ENCODE data around the gene SRSF7. TPM values are rescaled to one million over a fixed set of nuclear protein-coding genes. Genes with fewer than 3 reads are reported as not detected.
A peak's percentile ranks its signal among the peaks of the same experiment; 100 is the strongest.

SRSF7 gene
- total and polyA plus RNA-seq, 9 of the 15 experiments (the other 6 are each of a cell fraction or from before 2014, with no cell fraction given): 219 to 726 (median 375) TPM

DNA sequence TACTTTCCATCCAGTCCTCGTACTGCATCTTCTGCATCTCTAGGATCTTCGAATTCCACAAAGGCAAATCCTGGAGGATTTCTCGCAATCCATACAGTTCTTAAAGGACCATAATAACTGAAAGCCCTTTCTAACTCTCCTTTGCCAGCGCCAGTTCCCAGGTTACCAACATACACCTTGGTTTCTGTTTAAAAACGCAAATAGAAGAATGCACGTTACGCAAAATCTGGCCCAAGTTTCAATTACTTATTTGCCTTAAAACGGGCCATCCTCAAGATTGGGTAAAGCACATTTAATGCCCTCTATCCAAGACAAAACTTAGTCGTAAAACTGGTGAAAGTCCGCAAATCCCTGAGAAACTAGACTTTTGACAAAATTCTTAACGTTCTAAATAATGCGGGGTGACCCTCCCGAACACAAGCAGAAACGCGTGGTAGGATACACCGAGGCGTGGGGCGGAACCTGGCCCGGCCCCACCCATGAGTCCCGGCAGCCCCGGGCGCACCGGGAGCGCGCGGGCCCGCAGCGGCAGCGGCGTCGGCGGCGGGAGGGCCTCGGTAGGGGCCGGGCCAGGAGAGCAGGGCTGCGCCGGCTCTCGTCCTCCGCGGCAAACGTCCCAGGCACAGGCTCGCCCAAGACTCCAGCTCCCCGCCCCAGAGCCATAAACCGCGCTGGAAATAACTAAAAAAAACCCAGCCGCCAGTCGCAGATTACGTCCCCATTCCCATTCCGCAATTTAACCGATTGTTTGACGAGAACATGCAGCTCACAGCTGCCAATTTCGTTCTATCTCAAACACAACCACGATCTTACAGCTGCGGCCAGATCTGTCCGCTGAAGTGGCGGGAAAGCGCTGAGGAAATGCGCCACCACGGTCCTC is 910 bp downstream of the SRSF7 start (continued):
- TF ChIP-seq, protein P1, sequence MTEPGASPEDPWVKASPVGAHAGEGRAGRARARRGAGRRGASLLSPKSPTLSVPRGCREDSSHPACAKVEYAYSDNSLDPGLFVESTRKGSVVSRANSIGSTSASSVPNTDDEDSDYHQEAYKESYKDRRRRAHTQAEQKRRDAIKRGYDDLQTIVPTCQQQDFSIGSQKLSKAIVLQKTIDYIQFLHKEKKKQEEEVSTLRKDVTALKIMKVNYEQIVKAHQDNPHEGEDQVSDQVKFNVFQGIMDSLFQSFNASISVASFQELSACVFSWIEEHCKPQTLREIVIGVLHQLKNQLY (CRISPR knock-in tag; conservative IDR thresholded peaks at IDR 0.05): 0 out of 4 replicates have a peak, but pooled peaks of 1 of the 2 experiments have one; percentile 43
- 0 out of 2 replicates have a peak, but pooled peaks have one; percentile 33 for TF ChIP-seq ELF4 (CRISPR knock-in tag; IDR thresholded peaks at IDR 0.05)
- TF ChIP-seq, protein P2, sequence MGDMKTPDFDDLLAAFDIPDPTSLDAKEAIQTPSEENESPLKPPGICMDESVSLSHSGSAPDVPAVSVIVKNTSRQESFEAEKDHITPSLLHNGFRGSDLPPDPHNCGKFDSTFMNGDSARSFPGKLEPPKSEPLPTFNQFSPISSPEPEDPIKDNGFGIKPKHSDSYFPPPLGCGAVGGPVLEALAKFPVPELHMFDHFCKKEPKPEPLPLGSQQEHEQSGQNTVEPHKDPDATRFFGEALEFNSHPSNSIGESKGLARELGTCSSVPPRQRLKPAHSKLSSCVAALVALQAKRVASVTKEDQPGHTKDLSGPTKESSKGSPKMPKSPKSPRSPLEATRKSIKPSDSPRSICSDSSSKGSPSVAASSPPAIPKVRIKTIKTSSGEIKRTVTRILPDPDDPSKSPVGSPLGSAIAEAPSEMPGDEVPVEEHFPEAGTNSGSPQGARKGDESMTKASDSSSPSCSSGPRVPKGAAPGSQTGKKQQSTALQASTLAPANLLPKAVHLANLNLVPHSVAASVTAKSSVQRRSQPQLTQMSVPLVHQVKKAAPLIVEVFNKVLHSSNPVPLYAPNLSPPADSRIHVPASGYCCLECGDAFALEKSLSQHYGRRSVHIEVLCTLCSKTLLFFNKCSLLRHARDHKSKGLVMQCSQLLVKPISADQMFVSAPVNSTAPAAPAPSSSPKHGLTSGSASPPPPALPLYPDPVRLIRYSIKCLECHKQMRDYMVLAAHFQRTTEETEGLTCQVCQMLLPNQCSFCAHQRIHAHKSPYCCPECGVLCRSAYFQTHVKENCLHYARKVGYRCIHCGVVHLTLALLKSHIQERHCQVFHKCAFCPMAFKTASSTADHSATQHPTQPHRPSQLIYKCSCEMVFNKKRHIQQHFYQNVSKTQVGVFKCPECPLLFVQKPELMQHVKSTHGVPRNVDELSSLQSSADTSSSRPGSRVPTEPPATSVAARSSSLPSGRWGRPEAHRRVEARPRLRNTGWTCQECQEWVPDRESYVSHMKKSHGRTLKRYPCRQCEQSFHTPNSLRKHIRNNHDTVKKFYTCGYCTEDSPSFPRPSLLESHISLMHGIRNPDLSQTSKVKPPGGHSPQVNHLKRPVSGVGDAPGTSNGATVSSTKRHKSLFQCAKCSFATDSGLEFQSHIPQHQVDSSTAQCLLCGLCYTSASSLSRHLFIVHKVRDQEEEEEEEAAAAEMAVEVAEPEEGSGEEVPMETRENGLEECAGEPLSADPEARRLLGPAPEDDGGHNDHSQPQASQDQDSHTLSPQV (IDR thresholded peaks at IDR 0.05): 0 out of 2 replicates have a peak, but pooled peaks have one; percentile 29
- TF ChIP-seq TCFL5 (CRISPR knock-in tag; conservative IDR thresholded peaks at IDR 0.05): no peak
- TF ChIP-seq SMC3 (conservative IDR thresholded peaks at IDR 0.05; ENCODE audit: insufficient read depth, low read depth, low read length): no peak
- no peak for TF ChIP-seq ZNF717 (CRISPR knock-in tag; IDR thresholded peaks at IDR 0.05)
- no peak for TF ChIP-seq SP1 (CRISPR knock-in tag; IDR thresholded peaks at IDR 0.05)
- no peak for TF ChIP-seq ARID1B (IDR thresholded peaks at IDR 0.05)
- no peak for TF ChIP-seq SMARCB1 (IDR thresholded peaks at IDR 0.05; ENCODE audit: insufficient read length, low read depth)
- TF ChIP-seq SETDB1 (IDR thresholded peaks at IDR 0.05; ENCODE audit: low read length): no peak
- TF ChIP-seq, protein P3, sequence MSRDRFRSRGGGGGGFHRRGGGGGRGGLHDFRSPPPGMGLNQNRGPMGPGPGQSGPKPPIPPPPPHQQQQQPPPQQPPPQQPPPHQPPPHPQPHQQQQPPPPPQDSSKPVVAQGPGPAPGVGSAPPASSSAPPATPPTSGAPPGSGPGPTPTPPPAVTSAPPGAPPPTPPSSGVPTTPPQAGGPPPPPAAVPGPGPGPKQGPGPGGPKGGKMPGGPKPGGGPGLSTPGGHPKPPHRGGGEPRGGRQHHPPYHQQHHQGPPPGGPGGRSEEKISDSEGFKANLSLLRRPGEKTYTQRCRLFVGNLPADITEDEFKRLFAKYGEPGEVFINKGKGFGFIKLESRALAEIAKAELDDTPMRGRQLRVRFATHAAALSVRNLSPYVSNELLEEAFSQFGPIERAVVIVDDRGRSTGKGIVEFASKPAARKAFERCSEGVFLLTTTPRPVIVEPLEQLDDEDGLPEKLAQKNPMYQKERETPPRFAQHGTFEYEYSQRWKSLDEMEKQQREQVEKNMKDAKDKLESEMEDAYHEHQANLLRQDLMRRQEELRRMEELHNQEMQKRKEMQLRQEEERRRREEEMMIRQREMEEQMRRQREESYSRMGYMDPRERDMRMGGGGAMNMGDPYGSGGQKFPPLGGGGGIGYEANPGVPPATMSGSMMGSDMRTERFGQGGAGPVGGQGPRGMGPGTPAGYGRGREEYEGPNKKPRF (IDR thresholded peaks at IDR 0.05; ENCODE audit: low read depth, low read length): no peak; the same call in 1 of the 2 replicates
- TF ChIP-seq ERF (CRISPR knock-in tag; IDR thresholded peaks at IDR 0.05): 0 out of 2 replicates have a peak, but pooled peaks have one; percentile 69
- TF ChIP-seq, protein P4, sequence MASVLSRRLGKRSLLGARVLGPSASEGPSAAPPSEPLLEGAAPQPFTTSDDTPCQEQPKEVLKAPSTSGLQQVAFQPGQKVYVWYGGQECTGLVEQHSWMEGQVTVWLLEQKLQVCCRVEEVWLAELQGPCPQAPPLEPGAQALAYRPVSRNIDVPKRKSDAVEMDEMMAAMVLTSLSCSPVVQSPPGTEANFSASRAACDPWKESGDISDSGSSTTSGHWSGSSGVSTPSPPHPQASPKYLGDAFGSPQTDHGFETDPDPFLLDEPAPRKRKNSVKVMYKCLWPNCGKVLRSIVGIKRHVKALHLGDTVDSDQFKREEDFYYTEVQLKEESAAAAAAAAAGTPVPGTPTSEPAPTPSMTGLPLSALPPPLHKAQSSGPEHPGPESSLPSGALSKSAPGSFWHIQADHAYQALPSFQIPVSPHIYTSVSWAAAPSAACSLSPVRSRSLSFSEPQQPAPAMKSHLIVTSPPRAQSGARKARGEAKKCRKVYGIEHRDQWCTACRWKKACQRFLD (CRISPR knock-in tag; IDR thresholded peaks at IDR 0.05): no peak; the same call in 1 of the 2 replicates
- no peak for TF ChIP-seq BRF1 (IDR thresholded peaks at IDR 0.05; ENCODE audit: borderline replicate concordance, extremely low read depth, insufficient read length)
- no peak for TF ChIP-seq ZNF780A (CRISPR knock-in tag; IDR thresholded peaks at IDR 0.05)
- TF ChIP-seq ESRRA (IDR thresholded peaks at IDR 0.05; ENCODE audit: borderline replicate concordance, low read depth): no peak; the same call in 1 of the 2 replicates
- TF ChIP-seq DPF2 (IDR thresholded peaks at IDR 0.05): no peak
- TF ChIP-seq RHOXF2B (CRISPR knock-in tag; conservative IDR thresholded peaks at IDR 0.05): no peak
- TF ChIP-seq ZNF232 (CRISPR knock-in tag; IDR thresholded peaks at IDR 0.05): 0 out of 2 replicates have a peak, but pooled peaks have one; percentile 9

Data from K562 (cell line).